Keratinocyte (primary cell): Measurements from ENCODE around the gene PRXL2A. TPM values are rescaled to one million over a fixed set of nuclear protein-coding genes. Genes with fewer than 3 reads are reported as not detected.
A peak's percentile ranks its signal among the peaks of the same experiment; 100 is the strongest.
"Not testable (repeated sequence)": the region's sequence is repeated elsewhere in the genome, so short reads cannot be mapped to it uniquely, and the experiment has no call there.

ENCODE experiments used
- DNase-seq: peaks from one replicate; pipeline ENCODE4 v3.0.0-alpha.2; 2011; ENCODE audit warnings: low read depth, missing footprints, low spot score
- FAIRE-seq: peaks from 2 replicates; lab custom pipeline; 2011; peaks lifted over from hg19 to GRCh38; lab: Jason Lieb, UNC
- H2AFZ ChIP-seq: 2 replicates; pipeline ENCODE4 v1.6.0; 2012; ENCODE audit warnings: low read length, control low read depth, inconsistent platforms; ENCODE audit not compliant: control insufficient read depth
- H3K27ac ChIP-seq: 2 replicates; pipeline ENCODE4 v1.5.1; 2011; ENCODE audit warnings: low read length; ENCODE audit not compliant: control insufficient read depth, insufficient read depth
- H3K27me3 ChIP-seq: 3 replicates; pipeline ENCODE4 v1.6.0; 2011; ENCODE audit warnings: low read length; ENCODE audit not compliant: control insufficient read depth, insufficient read depth; ENCODE audit errors: extremely low read depth
- H3K36me3 ChIP-seq, 2 experiments: 2 replicates in 1 of 2; 3 replicates in 1 of 2; pipeline ENCODE4 v1.5.1; 2011; ENCODE audit warnings: low read length in 2 of 2, mild to moderate bottlenecking in 1 of 2; ENCODE audit not compliant: control insufficient read depth in 2 of 2, insufficient read depth in 2 of 2; ENCODE audit errors: extremely low read depth in 1 of 2
- H3K4me1 ChIP-seq: 3 replicates; pipeline ENCODE4 v1.5.1; 2011; ENCODE audit warnings: low read length; ENCODE audit not compliant: control insufficient read depth, insufficient read depth; ENCODE audit errors: extremely low read depth
- H3K4me2 ChIP-seq: 3 replicates; pipeline ENCODE4 v1.6.0; 2011; ENCODE audit warnings: low read depth, low read length; ENCODE audit not compliant: control insufficient read depth, insufficient read depth; ENCODE audit errors: extremely low read depth
- H3K4me3 ChIP-seq, 3 experiments: fragments of 200-600 bp in 1 of 3; sonication (generic) in 1 of 3; 2 replicates in 2 of 3; 3 replicates in 1 of 3; pipeline ENCODE4 v1.5.1; 2011 to 2016; ENCODE audit warnings: low read length in 3 of 3, mild to moderate bottlenecking in 3 of 3, control low read depth in 2 of 3, inconsistent platforms in 1 of 3, low read depth in 1 of 3, mixed read lengths in 1 of 3, mixed run types in 1 of 3, moderate library complexity in 1 of 3; ENCODE audit not compliant: control insufficient read depth in 2 of 3, insufficient read depth in 2 of 3; ENCODE audit errors: extremely low read depth in 1 of 3
- H3K79me2 ChIP-seq: 2 replicates; pipeline ENCODE4 v1.6.0; 2012; ENCODE audit warnings: low read length; ENCODE audit not compliant: control insufficient read depth, insufficient read depth
- H3K9ac ChIP-seq: 3 replicates; pipeline ENCODE4 v1.6.0; 2011; ENCODE audit warnings: low read length; ENCODE audit not compliant: control insufficient read depth, insufficient read depth; ENCODE audit errors: extremely low read depth
- H3K9me1 ChIP-seq: 3 replicates; pipeline ENCODE4 v1.6.0; 2011; ENCODE audit warnings: low read length; ENCODE audit not compliant: control insufficient read depth, insufficient read depth; ENCODE audit errors: extremely low read depth
- H3K9me3 ChIP-seq: 2 replicates; pipeline ENCODE4 v1.5.1; 2012; ENCODE audit warnings: low read depth, low read length; ENCODE audit not compliant: control insufficient read depth
- H4K20me1 ChIP-seq: 3 replicates; pipeline ENCODE4 v1.6.0; 2011; ENCODE audit warnings: low read length; ENCODE audit not compliant: control insufficient read depth, insufficient read depth; ENCODE audit errors: extremely low read depth
- EZH2 ChIP-seq: IDR thresholded peaks from one replicate; pipeline ENCODE4 v1.6.1; 2012; ENCODE audit warnings: inconsistent platforms, mild to moderate bottlenecking, low read length, moderate library complexity
- dilution Hi-C: fragments of 300-500 bp; cut with MboI; formaldehyde crosslinking; loops from one replicate; pipeline ENCODE4 v1.7.0; 2020; ENCODE audit warnings: low sequenced_read_pairs; ENCODE audit not compliant: extremely low pct_ligation_motif_present
- polyA minus RNA-seq, 3 experiments: library from RNA; depleted of rRNA, polyadenylated mRNA; stranded (reverse); fragments of >200 nt; gene quantifications; 1 replicate in 1 of 3; 2 replicates in 1 of 3; 3 replicates in 1 of 3; pipeline ENCODE4 v1.2.3, GENCODE V29; 2011
- polyA plus RNA-seq, 5 experiments: library from polyadenylated mRNA; depleted of rRNA in 3 of 5; stranded (reverse) in 3 of 5; stranded (forward) in 1 of 5; unstranded in 1 of 5; fragments of >200 nt; gene quantifications; 1 replicate in 1 of 5; 2 replicates in 3 of 5; 3 replicates in 1 of 5; pipeline versions ENCODE4 v1.2.1 to v1.2.3, GENCODE V29; 2011 to 2012; ENCODE audit warnings: missing spikeins in 2 of 5, low read depth in 1 of 5, low replicate concordance in 1 of 5
- TF ChIP-seq, protein P1 (sequence below), 3 experiments: IDR thresholded peaks in 1 of 3; conservative IDR thresholded peaks in 1 of 3; optimal IDR thresholded peaks in 1 of 3; 2 replicates in 2 of 3; 3 replicates in 1 of 3; pipeline versions ENCODE3 to v1.5.1; 2011; ENCODE audit warnings: low read length in 3 of 3, mild to moderate bottlenecking in 3 of 3, moderate library complexity in 2 of 3, control low read depth in 1 of 3, inconsistent platforms in 1 of 3; ENCODE audit not compliant: insufficient read depth in 2 of 3; ENCODE audit errors: extremely low read depth in 1 of 3

PRXL2A gene, protein sequence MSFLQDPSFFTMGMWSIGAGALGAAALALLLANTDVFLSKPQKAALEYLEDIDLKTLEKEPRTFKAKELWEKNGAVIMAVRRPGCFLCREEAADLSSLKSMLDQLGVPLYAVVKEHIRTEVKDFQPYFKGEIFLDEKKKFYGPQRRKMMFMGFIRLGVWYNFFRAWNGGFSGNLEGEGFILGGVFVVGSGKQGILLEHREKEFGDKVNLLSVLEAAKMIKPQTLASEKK
- polyA plus RNA-seq (50.2 to 71.6 TPM (median 53.3 TPM) in 3 replicates), polyA minus RNA-seq (7.6 to 27.0 TPM (median 20.6 TPM) in 3 replicates)
- polyA plus RNA-seq (2011; ENCODE audit: low read depth): 28.2 TPM
- polyA plus RNA-seq (2011; cell fraction: cytosol; rRNA removed): 40.1 and 45.4 TPM in 2 replicates
- polyA plus RNA-seq (2011; cell fraction: nucleus; rRNA removed): 39.3 and 51.0 TPM in 2 replicates
- polyA plus RNA-seq (2012; ENCODE audit: low replicate concordance): 36.5 and 39.4 TPM in 2 replicates
- polyA minus RNA-seq (2011; cell fraction: cytosol; rRNA and poly(A)+ RNA removed): 16.5 TPM
- polyA minus RNA-seq (2011; cell fraction: nucleus; rRNA and poly(A)+ RNA removed): 11.3 and 24.3 TPM in 2 replicates

- no peaks in the 10 kb centered on the region for H3K27me3 ChIP-seq
- H3K79me2 ChIP-seq: no peaks in the 10 kb centered on the region
- no peaks in the 10 kb centered on the region for H3K9me1 ChIP-seq
- TF ChIP-seq, protein P1, sequence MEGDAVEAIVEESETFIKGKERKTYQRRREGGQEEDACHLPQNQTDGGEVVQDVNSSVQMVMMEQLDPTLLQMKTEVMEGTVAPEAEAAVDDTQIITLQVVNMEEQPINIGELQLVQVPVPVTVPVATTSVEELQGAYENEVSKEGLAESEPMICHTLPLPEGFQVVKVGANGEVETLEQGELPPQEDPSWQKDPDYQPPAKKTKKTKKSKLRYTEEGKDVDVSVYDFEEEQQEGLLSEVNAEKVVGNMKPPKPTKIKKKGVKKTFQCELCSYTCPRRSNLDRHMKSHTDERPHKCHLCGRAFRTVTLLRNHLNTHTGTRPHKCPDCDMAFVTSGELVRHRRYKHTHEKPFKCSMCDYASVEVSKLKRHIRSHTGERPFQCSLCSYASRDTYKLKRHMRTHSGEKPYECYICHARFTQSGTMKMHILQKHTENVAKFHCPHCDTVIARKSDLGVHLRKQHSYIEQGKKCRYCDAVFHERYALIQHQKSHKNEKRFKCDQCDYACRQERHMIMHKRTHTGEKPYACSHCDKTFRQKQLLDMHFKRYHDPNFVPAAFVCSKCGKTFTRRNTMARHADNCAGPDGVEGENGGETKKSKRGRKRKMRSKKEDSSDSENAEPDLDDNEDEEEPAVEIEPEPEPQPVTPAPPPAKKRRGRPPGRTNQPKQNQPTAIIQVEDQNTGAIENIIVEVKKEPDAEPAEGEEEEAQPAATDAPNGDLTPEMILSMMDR (optimal IDR thresholded peaks at IDR 0.05 in 1 of 3, IDR thresholded peaks at IDR 0.05 in 1 of 3, conservative IDR thresholded peaks at IDR 0.05 in 1 of 3; ENCODE audit: extremely low read depth in 1 of 3, insufficient read depth in 2 of 3, low read length in 3 of 3): no peak
- no peak for TF ChIP-seq EZH2
- H2AFZ ChIP-seq: peak within 1 kb of the TSS; percentile 61
- DNase-seq (no peak), FAIRE-seq (no peak)
- peaks cover 52% of the 10 kb centered on the region for H3K4me1 ChIP-seq
- no peak within 1 kb of the TSS for H3K27ac ChIP-seq
- peak within 1 kb of the TSS; percentile 39 to 65 (median 54) for H3K4me3 ChIP-seq
- peak within 1 kb of the TSS; percentile 54 for H3K9ac ChIP-seq
- dilution Hi-C loops: no loop called here
- peak within 1 kb of the TSS; percentile 81 for H3K4me2 ChIP-seq
- H3K36me3 ChIP-seq: peaks cover 0 to 3% of the 10 kb centered on the region in 2 experiments
- no peaks in the 10 kb centered on the region for H3K9me3 ChIP-seq
- H4K20me1 ChIP-seq: no peaks in the 10 kb centered on the region
Observed at GRCh38 chr10:80408242-80409101, at the start of gene PRXL2A. Gene PRXL2A (plus strand): TSS chr10:80408551. CDS start chr10:80420468, 11,917 bp downstream.

DNA sequence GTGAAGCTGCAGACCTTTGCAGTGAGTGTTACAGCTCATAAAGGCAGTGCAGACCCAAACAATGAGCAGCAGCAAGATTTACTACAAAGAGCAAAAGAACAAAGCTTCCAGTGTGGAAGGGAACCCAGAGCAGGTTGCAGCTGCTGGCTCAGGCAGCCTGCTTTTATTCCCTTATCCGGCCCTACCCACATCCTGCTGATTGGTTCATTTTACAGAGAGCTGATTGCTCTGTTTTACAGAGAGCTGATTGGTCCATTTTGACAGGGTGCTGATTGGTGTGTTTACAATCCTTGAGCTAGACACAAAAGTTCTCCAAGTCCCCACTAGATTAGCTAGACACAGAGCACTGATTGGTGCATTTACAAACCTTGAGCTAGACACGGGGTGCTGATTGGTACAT is 49.4 kb upstream of the PRXL2A start:
- H3K9me3 ChIP-seq, FAIRE-seq: not testable (repeated sequence)

More for the DNA sequence above, 49.4 kb upstream of the PRXL2A start:
- not testable (repeated sequence) for DNase-seq, H3K79me2 ChIP-seq, H3K36me3 ChIP-seq, H3K4me2 ChIP-seq, H3K9ac ChIP-seq, H3K27ac ChIP-seq, H3K4me1 ChIP-seq, H3K9me1 ChIP-seq, H4K20me1 ChIP-seq, H2AFZ ChIP-seq, H3K4me3 ChIP-seq
- peaks cover 11% of the 10 kb centered on the region for H3K27me3 ChIP-seq
- dilution Hi-C loops: loop anchor here (25.0 kb wide), 1 partner anchor 97 kb away; no protein-coding TSS in a partner anchor
